HEK293 (cell line): ENCODE data around the gene RAMAC.

ENCODE experiments used
- CTCF ChIA-PET: fragments of 350-600 bp; formaldehyde crosslinking; extraction: SDS; loops from one replicate; lab custom pipeline; 2021; ENCODE audit warnings: antibody characterized with exemption; lab: Yijun Ruan, JAX
- POLR2A ChIA-PET: fragments of 300-600 bp; formaldehyde crosslinking; extraction: SDS; loops from one replicate; lab custom pipeline; 2020; ENCODE audit warnings: antibody characterized with exemption, inconsistent platforms; lab: Yijun Ruan, JAX
- H3K27ac ChIP-seq: fragments of 200-500 bp; sonication (Bioruptor generic); 2 replicates; pipeline ENCODE4 v1.5.1; 2014; ENCODE audit warnings: low read depth, low read length, control low read depth, inconsistent platforms; ENCODE audit errors: extremely low read depth
- H3K36me3 ChIP-seq, 2 experiments: fragments of 200-500 bp in 1 of 2; sonication (Bioruptor generic) in 1 of 2; 1 replicate in 1 of 2; 2 replicates in 1 of 2; pipeline ENCODE4 v1.5.1; 2014 to 2017; ENCODE audit warnings: inconsistent platforms in 2 of 2, low read length in 2 of 2; ENCODE audit not compliant: control insufficient read depth in 2 of 2, insufficient read depth in 1 of 2
- H3K4me1 ChIP-seq: fragments of 200-500 bp; sonication (Bioruptor generic); 2 replicates; pipeline ENCODE4 v1.5.1; 2014; ENCODE audit warnings: mild to moderate bottlenecking, low read length, inconsistent platforms; ENCODE audit not compliant: control insufficient read depth, insufficient read depth
- H3K4me3 ChIP-seq: 2 replicates; pipeline ENCODE4 v1.5.1; 2011; ENCODE audit warnings: low read depth, mild to moderate bottlenecking, control low read depth, low read length, moderate library complexity
- H3K9me3 ChIP-seq: fragments of 200-500 bp; sonication (Bioruptor generic); 2 replicates; pipeline ENCODE4 v1.5.1; 2014; ENCODE audit warnings: low read depth, low read length, inconsistent platforms; ENCODE audit not compliant: control insufficient read depth, insufficient read depth
- BCL11B ChIP-seq: fragments of 450-650 bp; formaldehyde crosslinking; IDR thresholded peaks from 2 replicates; pipeline ENCODE4 v1.5.1; 2016; ENCODE audit warnings: low read depth, missing biosample characterization, missing genetic modification characterization
- OVOL3 ChIP-seq: fragments of 450-650 bp; formaldehyde crosslinking; IDR thresholded peaks from 2 replicates; pipeline ENCODE4 v1.5.1; 2016; ENCODE audit warnings: missing biosample characterization, missing genetic modification characterization
- PRDM1 ChIP-seq: fragments of 450-650 bp; formaldehyde crosslinking; IDR thresholded peaks from 2 replicates; pipeline ENCODE4; 2016; ENCODE audit warnings: missing biosample characterization, missing genetic modification characterization
- SCRT1 ChIP-seq: fragments of 450-650 bp; formaldehyde crosslinking; IDR thresholded peaks from 2 replicates; pipeline ENCODE4 v1.5.1; 2016; ENCODE audit warnings: missing biosample characterization, missing genetic modification characterization, borderline replicate concordance
- ZNF10 ChIP-seq: fragments of 450-650 bp; formaldehyde crosslinking; IDR thresholded peaks from 2 replicates; pipeline ENCODE4 v1.5.1; 2017; ENCODE audit warnings: missing biosample characterization, missing genetic modification characterization
- ZNF121 ChIP-seq: fragments of 450-650 bp; formaldehyde crosslinking; IDR thresholded peaks from 2 replicates; pipeline ENCODE4 v1.5.1; 2016; ENCODE audit warnings: missing biosample characterization, missing genetic modification characterization
- ZNF174 ChIP-seq: fragments of 450-650 bp; formaldehyde crosslinking; IDR thresholded peaks from 2 replicates; pipeline ENCODE4 v1.5.0; 2017; ENCODE audit warnings: missing biosample characterization, mild to moderate bottlenecking, missing genetic modification characterization
- ZNF394 ChIP-seq: fragments of 450-650 bp; formaldehyde crosslinking; IDR thresholded peaks from 2 replicates; pipeline ENCODE4 v1.5.1; 2016; ENCODE audit warnings: missing biosample characterization, missing genetic modification characterization, mild to moderate bottlenecking, moderate library complexity, borderline replicate concordance
- ZNF501 ChIP-seq: fragments of 450-650 bp; formaldehyde crosslinking; IDR thresholded peaks from 2 replicates; pipeline ENCODE4 v1.5.1; 2016; ENCODE audit warnings: missing biosample characterization, missing genetic modification characterization
- ZNF521 ChIP-seq: fragments of 450-650 bp; formaldehyde crosslinking; IDR thresholded peaks from 2 replicates; pipeline ENCODE4 v1.5.1; 2017; ENCODE audit warnings: missing biosample characterization, mild to moderate bottlenecking, missing genetic modification characterization
- ZNF558 ChIP-seq: fragments of 450-650 bp; formaldehyde crosslinking; IDR thresholded peaks from 2 replicates; pipeline ENCODE4 v1.5.1; 2016; ENCODE audit warnings: missing biosample characterization, missing genetic modification characterization
- ZNF623 ChIP-seq: fragments of 450-650 bp; formaldehyde crosslinking; IDR thresholded peaks from 2 replicates; pipeline ENCODE4 v1.5.1; 2016; ENCODE audit warnings: missing biosample characterization, missing genetic modification characterization
- ZNF629 ChIP-seq: fragments of 450-650 bp; formaldehyde crosslinking; IDR thresholded peaks from 2 replicates; pipeline ENCODE4 v1.5.1; 2017; ENCODE audit warnings: missing biosample characterization, missing genetic modification characterization
- ZNF677 ChIP-seq: fragments of 450-650 bp; IDR thresholded peaks from 2 replicates; pipeline ENCODE4 v1.5.0; 2018; ENCODE audit warnings: missing biosample characterization, mild to moderate bottlenecking, missing genetic modification characterization, moderate library complexity
- ZNF777 ChIP-seq: fragments of 450-650 bp; formaldehyde crosslinking; IDR thresholded peaks from 2 replicates; pipeline ENCODE4 v1.5.1; 2017; ENCODE audit warnings: missing biosample characterization, missing genetic modification characterization, borderline replicate concordance
- TF ChIP-seq, protein P1 (sequence below): fragments of 450-650 bp; formaldehyde crosslinking; IDR thresholded peaks from 2 replicates; pipeline ENCODE4 v1.5.1; 2016; ENCODE audit warnings: missing biosample characterization, missing genetic modification characterization, borderline replicate concordance
- TF ChIP-seq, protein P2 (sequence below): fragments of 450-650 bp; formaldehyde crosslinking; IDR thresholded peaks from 2 replicates; pipeline ENCODE4 v1.5.1; 2016; ENCODE audit warnings: missing biosample characterization, missing genetic modification characterization

Gene RAMAC

DNA sequence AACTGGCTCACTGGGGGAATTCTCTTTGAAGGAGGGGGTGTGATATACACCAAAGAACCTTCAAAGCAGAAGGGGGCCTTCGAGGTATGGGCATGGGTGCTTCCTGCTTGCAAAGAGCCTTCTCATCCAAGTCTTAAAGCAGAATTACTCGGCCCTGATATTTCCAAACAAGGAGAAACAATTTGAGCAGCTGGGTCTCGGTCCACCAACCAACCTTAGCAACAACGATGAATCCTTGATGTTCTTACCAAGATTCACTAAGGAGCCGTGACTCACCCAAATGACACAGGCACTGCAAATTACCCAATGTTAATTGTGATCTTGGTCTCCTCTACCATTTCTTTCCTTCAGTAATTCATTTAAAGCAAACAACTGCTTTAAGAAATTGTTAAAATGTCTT is 41.2 kb upstream of the RAMAC start:
- no peak overlapping the region for H3K4me3 ChIP-seq
- ChIA-PET POLR2A (no interaction called here), CTCF (no interaction called here)
- H3K27ac ChIP-seq: no peak overlapping the region
- H3K36me3 ChIP-seq: no peaks in the 10 kb centered on the region
- H3K4me1 ChIP-seq: peaks cover 3% of the 10 kb centered on the region; the same call in 1 of the 2 replicates
- no peaks in the 10 kb centered on the region for H3K9me3 ChIP-seq
- no peak for TF ChIP-seq ZNF558 (tag by site-specific recombination)
- TF ChIP-seq ZNF677 (tag by site-specific recombination): 0 out of 2 replicates have a peak, but pooled peaks have one; percentile 57

DNA sequence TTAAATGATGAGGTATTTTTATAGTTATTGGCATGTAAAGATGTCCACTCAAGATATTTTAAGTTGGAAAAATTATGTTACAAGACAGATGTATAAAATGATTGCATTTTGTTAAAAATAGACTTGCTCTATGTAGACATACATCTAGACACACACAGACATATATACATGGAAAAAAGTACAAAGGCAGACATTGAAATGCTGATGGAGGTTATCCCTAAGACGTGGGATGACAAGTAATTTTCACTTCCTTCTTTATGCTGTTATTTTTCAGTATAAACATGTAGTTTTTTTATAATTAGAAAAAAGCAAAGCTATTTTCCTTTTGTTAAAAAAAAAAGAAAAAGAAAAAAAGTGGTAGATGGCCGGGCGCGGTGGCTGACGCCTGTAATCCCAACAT is 40.7 kb upstream of the RAMAC start:
- H3K27ac ChIP-seq: no peak overlapping the region
- ChIA-PET POLR2A (no interaction called here), CTCF (no interaction called here)
- H3K4me3 ChIP-seq: no peak overlapping the region
- H3K36me3 ChIP-seq: no peaks in the 10 kb centered on the region
- H3K9me3 ChIP-seq: no peaks in the 10 kb centered on the region
- H3K4me1 ChIP-seq: peaks cover 5% of the 10 kb centered on the region
- TF ChIP-seq PRDM1 (no peak), ZNF629 (no peak), OVOL3 (tag by site-specific recombination) (no peak), ZNF623 (tag by site-specific recombination) (no peak), ZNF521 (tag by site-specific recombination) (no peak), ZNF121 (tag by site-specific recombination) (no peak), ZNF777 (tag by site-specific recombination) (no peak), ZNF394 (no peak), ZNF10 (tag by site-specific recombination) (no peak), ZNF174 (tag by site-specific recombination) (no peak), SCRT1 (no peak), BCL11B (tag by site-specific recombination) (no peak), ZNF501 (tag by site-specific recombination) (no peak)
- TF ChIP-seq, protein P1, sequence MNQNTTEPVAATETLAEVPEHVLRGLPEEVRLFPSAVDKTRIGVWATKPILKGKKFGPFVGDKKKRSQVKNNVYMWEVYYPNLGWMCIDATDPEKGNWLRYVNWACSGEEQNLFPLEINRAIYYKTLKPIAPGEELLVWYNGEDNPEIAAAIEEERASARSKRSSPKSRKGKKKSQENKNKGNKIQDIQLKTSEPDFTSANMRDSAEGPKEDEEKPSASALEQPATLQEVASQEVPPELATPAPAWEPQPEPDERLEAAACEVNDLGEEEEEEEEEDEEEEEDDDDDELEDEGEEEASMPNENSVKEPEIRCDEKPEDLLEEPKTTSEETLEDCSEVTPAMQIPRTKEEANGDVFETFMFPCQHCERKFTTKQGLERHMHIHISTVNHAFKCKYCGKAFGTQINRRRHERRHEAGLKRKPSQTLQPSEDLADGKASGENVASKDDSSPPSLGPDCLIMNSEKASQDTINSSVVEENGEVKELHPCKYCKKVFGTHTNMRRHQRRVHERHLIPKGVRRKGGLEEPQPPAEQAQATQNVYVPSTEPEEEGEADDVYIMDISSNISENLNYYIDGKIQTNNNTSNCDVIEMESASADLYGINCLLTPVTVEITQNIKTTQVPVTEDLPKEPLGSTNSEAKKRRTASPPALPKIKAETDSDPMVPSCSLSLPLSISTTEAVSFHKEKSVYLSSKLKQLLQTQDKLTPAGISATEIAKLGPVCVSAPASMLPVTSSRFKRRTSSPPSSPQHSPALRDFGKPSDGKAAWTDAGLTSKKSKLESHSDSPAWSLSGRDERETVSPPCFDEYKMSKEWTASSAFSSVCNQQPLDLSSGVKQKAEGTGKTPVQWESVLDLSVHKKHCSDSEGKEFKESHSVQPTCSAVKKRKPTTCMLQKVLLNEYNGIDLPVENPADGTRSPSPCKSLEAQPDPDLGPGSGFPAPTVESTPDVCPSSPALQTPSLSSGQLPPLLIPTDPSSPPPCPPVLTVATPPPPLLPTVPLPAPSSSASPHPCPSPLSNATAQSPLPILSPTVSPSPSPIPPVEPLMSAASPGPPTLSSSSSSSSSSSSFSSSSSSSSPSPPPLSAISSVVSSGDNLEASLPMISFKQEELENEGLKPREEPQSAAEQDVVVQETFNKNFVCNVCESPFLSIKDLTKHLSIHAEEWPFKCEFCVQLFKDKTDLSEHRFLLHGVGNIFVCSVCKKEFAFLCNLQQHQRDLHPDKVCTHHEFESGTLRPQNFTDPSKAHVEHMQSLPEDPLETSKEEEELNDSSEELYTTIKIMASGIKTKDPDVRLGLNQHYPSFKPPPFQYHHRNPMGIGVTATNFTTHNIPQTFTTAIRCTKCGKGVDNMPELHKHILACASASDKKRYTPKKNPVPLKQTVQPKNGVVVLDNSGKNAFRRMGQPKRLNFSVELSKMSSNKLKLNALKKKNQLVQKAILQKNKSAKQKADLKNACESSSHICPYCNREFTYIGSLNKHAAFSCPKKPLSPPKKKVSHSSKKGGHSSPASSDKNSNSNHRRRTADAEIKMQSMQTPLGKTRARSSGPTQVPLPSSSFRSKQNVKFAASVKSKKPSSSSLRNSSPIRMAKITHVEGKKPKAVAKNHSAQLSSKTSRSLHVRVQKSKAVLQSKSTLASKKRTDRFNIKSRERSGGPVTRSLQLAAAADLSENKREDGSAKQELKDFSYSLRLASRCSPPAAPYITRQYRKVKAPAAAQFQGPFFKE (tag by site-specific recombination): no peak
- TF ChIP-seq, protein P2, sequence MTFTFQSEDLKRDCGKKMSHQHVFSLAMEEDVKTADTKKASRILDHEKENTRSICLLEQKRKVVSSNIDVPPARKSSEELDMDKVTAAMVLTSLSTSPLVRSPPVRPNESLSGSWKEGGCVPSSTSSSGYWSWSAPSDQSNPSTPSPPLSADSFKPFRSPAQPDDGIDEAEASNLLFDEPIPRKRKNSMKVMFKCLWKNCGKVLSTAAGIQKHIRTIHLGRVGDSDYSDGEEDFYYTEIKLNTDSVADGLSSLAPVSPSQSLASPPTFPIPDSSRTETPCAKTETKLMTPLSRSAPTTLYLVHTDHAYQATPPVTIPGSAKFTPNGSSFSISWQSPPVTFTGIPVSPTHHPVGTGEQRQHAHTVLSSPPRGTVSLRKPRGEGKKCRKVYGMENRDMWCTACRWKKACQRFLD (tag by site-specific recombination): no peak
